GM12878 (cell line): ENCODE data around the gene MAML3.

Source experiments
- BRCA1 ChIP-seq: IDR thresholded peaks from 2 replicates; pipeline ENCODE4 v1.6.1; 2011; ENCODE audit warnings: low read depth, low read length, improper control_type of control experiment
- CREB1 ChIP-seq: IDR thresholded peaks from 2 replicates; pipeline ENCODE4 v1.6.1; 2012; ENCODE audit warnings: low read depth, mild to moderate bottlenecking, inconsistent platforms
- CTCF ChIP-seq, 3 experiments: IDR thresholded peaks in 2 of 3; conservative IDR thresholded peaks in 1 of 3; 2 replicates each; pipeline ENCODE4 v1.5.1; 2011; ENCODE audit warnings: low read depth in 3 of 3, low read length in 3 of 3, mild to moderate bottlenecking in 3 of 3, control low read depth in 2 of 3, moderate library complexity in 2 of 3, inconsistent platforms in 1 of 3, mixed read lengths in 1 of 3; ENCODE audit not compliant: control insufficient read depth in 2 of 3, insufficient read depth in 1 of 3; ENCODE audit errors: extremely low read depth in 1 of 3
- EGR1 ChIP-seq, 2 experiments: IDR thresholded peaks; 1 replicate in 1 of 2; 2 replicates in 1 of 2; pipeline ENCODE4 v1.6.1; 2011 to 2012; ENCODE audit warnings: low read depth in 2 of 2, low read length in 2 of 2, borderline replicate concordance in 1 of 2, mild to moderate bottlenecking in 1 of 2, moderate library complexity in 1 of 2
- EP300 ChIP-seq, 2 experiments: fragments of 150-350 bp in 1 of 2; IDR thresholded peaks; 2 replicates each; pipeline ENCODE4 v1.6.1; 2011 to 2012; ENCODE audit warnings: low read depth in 2 of 2, low read length in 2 of 2, borderline replicate concordance in 1 of 2, improper control_type of control experiment in 1 of 2, inconsistent platforms in 1 of 2; ENCODE audit not compliant: control insufficient read depth in 1 of 2
- FOS ChIP-seq: IDR thresholded peaks from 3 replicates; pipeline ENCODE4 v1.6.1; 2011; ENCODE audit warnings: borderline replicate concordance; ENCODE audit not compliant: insufficient read length; ENCODE audit errors: extremely low read depth
- KDM1A ChIP-seq: fragments of 200-600 bp; sonication (generic); IDR thresholded peaks from 2 replicates; pipeline ENCODE4 v1.6.1; 2016; ENCODE audit warnings: borderline replicate concordance
- MEF2B ChIP-seq: fragments of 450-650 bp; IDR thresholded peaks from 2 replicates; pipeline ENCODE4 v1.6.1; 2018; ENCODE audit warnings: mild to moderate bottlenecking, moderate library complexity; ENCODE audit not compliant: partially characterized antibody, poor library complexity, severe bottlenecking
- RELA ChIP-seq: fragments of 450-650 bp; IDR thresholded peaks from 2 replicates; pipeline ENCODE4 v1.8.0; 2014; ENCODE audit warnings: borderline replicate concordance; ENCODE audit not compliant: partially characterized antibody
- SMAD5 ChIP-seq: IDR thresholded peaks from 2 replicates; pipeline ENCODE4 v1.6.1; 2016; ENCODE audit warnings: antibody characterized with exemption, low read depth
- SREBF2 ChIP-seq: IDR thresholded peaks from 2 replicates; pipeline ENCODE4 v1.6.1; 2012; ENCODE audit warnings: mild to moderate bottlenecking, low read length
- YBX1 ChIP-seq: fragments of 450-650 bp; IDR thresholded peaks from 2 replicates; pipeline ENCODE4 v1.6.1; 2016; ENCODE audit warnings: antibody characterized with exemption
- YY1 ChIP-seq: IDR thresholded peaks from 2 replicates; pipeline ENCODE4 v1.6.1; 2011; ENCODE audit warnings: low read depth, mild to moderate bottlenecking, low read length
- TF ChIP-seq, protein P1 (sequence below): fragments of 450-650 bp; IDR thresholded peaks from 2 replicates; pipeline ENCODE4 v1.6.1; 2016; ENCODE audit warnings: mild to moderate bottlenecking

DNA sequence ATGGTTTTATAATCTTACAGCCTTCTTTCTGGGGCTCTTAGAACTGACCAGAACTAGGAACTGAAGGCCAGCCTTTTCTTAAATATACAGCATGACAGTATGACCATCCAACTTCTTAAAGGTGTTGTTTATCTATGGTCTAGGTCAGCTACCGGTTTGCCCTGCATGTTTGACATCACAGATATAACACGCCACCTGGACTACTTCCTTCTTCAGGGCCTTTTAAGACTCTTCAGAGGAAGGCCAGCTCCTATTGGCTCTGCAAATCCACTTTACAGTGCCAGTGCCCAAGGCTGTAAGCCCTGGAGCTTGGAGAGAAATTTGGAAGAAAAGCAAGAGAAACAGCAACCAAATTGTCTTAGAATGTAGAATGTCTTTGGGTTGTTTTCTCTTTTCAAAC is 302.9 kb downstream of the MAML3 start:
- TF ChIP-seq SREBF2 (no peak), EP300 (IDR thresholded peaks at IDR 0.05; ENCODE audit: borderline replicate concordance in 1 of 2, control insufficient read depth in 1 of 2, low read depth in 2 of 2, low read length in 2 of 2) (no peak), RELA (no peak), CTCF (IDR thresholded peaks at IDR 0.05 in 2 of 3, conservative IDR thresholded peaks at IDR 0.05 in 1 of 3; ENCODE audit: control insufficient read depth in 2 of 3, extremely low read depth in 1 of 3, insufficient read depth in 1 of 3, low read depth in 3 of 3, low read length in 3 of 3) (no peak), YY1 (no peak), EGR1 (IDR thresholded peaks at IDR 0.05; ENCODE audit: borderline replicate concordance in 1 of 2, low read depth in 2 of 2, low read length in 2 of 2) (no peak), KDM1A (no peak), BRCA1 (no peak), SMAD5 (no peak), CREB1 (no peak), YBX1 (no peak), FOS (no peak), MEF2B (no peak)
- TF ChIP-seq, protein P1, sequence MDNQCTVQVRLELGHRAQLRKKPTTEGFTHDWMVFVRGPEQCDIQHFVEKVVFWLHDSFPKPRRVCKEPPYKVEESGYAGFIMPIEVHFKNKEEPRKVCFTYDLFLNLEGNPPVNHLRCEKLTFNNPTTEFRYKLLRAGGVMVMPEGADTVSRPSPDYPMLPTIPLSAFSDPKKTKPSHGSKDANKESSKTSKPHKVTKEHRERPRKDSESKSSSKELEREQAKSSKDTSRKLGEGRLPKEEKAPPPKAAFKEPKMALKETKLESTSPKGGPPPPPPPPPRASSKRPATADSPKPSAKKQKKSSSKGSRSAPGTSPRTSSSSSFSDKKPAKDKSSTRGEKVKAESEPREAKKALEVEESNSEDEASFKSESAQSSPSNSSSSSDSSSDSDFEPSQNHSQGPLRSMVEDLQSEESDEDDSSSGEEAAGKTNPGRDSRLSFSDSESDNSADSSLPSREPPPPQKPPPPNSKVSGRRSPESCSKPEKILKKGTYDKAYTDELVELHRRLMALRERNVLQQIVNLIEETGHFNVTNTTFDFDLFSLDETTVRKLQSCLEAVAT, result no peak
